Activated CD8-positive, alpha-beta T cell treated with anti-CD3 and anti-CD28 coated beads for 36 hours (primary cell): Measurements from ENCODE around the gene AP1B1. TPM values are rescaled to one million over a fixed set of nuclear protein-coding genes. Genes with fewer than 3 reads are reported as not detected.

Experiments used
- ATAC-seq: fragments of 200-7000 bp; cut with Tn5 transposase; one replicate; pipeline ENCODE4 v1.10.0; 2021; ENCODE audit warnings: mild to moderate bottlenecking, moderate library complexity
- CTCF ChIA-PET: fragments of 350-600 bp; sonication (Branson Sonifier 250); formaldehyde crosslinking; loops from one replicate; lab custom pipeline; 2021; ENCODE audit warnings: antibody characterized with exemption; lab: Charles Lee
- POLR2A ChIA-PET: fragments of 350-600 bp; sonication (Branson Sonifier 250); formaldehyde crosslinking; loops from one replicate; lab custom pipeline; 2021; ENCODE audit warnings: antibody characterized with exemption; lab: Charles Lee
- DNase-seq: peaks from one replicate; pipeline ENCODE4 v3.0.0-alpha.2; 2020
- H3K27ac Mint-ChIP-seq: one replicate; pipeline ENCODE4 v1.8.0; 2021; ENCODE audit warnings: mild to moderate bottlenecking, mixed read lengths
- H3K27me3 Mint-ChIP-seq: one replicate; pipeline ENCODE4 v1.8.0; 2021; ENCODE audit warnings: mixed read lengths
- H3K36me3 Mint-ChIP-seq: one replicate; pipeline ENCODE4 v1.8.0; 2021; ENCODE audit warnings: low read depth, mixed read lengths
- H3K4me1 Mint-ChIP-seq: one replicate; pipeline ENCODE4 v1.8.0; 2021; ENCODE audit warnings: low read depth, mixed read lengths
- H3K4me3 Mint-ChIP-seq: one replicate; pipeline ENCODE4 v1.8.0; 2021; ENCODE audit warnings: mild to moderate bottlenecking, moderate library complexity, mixed read lengths
- H3K9me3 Mint-ChIP-seq: one replicate; pipeline ENCODE4 v1.8.0; 2021; ENCODE audit warnings: mixed read lengths
- CTCF ChIP-seq: fragments of 200-600 bp; IDR thresholded peaks from one replicate; pipeline ENCODE4 v1.8.0; 2022; ENCODE audit warnings: antibody characterized with exemption, mild to moderate bottlenecking
- intact Hi-C: fragments of 100-400 bp; cut with micrococcal nuclease; formaldehyde crosslinking; loops from one replicate; pipeline ENCODE4 v1.10.0; 2022
- total RNA-seq, 2 experiments: library from RNA; stranded (reverse); gene quantifications; one replicate each; pipeline ENCODE4 v1.2.3, GENCODE V29; 2021

Gene AP1B1
- total RNA-seq, 2 experiments from 2014 or later = 57.5 to 59.0 TPM

DNA sequence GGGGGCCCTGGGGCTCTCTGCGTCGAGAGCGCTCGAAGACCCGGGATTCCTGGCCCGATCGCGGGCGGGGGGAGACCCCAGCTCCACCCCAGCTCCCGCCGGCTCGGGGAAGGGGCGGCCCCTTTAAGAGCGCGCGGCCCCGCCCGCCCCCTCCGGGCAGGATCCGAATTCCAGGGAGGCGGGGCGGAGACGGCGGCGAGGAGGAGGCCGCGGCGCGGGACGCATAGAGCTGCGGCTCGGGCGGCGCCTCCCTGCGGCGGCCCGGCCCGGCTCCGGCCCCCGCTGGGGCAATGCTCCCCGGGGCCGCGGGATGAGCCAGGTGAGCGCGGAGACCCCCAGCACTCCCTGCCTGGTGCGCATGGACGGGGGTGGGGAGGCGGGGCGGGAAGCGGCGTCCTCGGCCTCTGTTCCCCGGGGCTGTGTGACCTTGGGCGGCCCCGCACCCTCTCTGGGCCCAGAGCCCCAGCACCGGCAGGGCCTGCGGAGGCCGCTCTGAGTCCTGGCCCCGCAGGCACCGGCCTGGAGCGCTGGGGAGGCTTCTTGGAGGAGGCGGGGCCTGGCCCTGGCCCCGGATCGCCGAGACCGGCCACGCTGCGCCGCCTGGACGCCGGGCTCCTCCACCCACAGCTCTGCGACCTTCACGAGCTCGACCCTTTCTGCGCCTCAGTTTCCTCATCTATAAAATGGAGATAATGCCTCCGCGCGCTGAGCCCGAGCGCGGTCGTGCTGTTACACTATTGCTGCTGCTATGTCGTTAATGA, 81.4 kb downstream of the AP1B1 start:
- POLR2A ChIA-PET = interaction anchor here (0.6 to 2.2 kb wide), 4 partner anchors 9 to 37 kb away, joined by 3 to 7 read pairs (median 4); no protein-coding TSS in a partner anchor
- DNase-seq (peak; percentile 42), ATAC-seq (peak; percentile 15)
- Mint-ChIP-seq H3K4me1 (peaks cover 29% of the 10 kb centered on the region), H3K4me3 (peak overlapping the region; percentile 65), H3K36me3 (no peaks in the 10 kb centered on the region), H3K27ac (no peak overlapping the region), H3K9me3 (no peaks in the 10 kb centered on the region), H3K27me3 (peaks cover 26% of the 10 kb centered on the region)
- intact Hi-C loops = no loop called here
- TF ChIP-seq CTCF = no peak
- CTCF ChIA-PET = interaction anchor here (1.2 to 1.6 kb wide), 4 partner anchors 10 to 28 kb away, joined by 3 to 6 read pairs (median 4); no protein-coding TSS in a partner anchor

DNA sequence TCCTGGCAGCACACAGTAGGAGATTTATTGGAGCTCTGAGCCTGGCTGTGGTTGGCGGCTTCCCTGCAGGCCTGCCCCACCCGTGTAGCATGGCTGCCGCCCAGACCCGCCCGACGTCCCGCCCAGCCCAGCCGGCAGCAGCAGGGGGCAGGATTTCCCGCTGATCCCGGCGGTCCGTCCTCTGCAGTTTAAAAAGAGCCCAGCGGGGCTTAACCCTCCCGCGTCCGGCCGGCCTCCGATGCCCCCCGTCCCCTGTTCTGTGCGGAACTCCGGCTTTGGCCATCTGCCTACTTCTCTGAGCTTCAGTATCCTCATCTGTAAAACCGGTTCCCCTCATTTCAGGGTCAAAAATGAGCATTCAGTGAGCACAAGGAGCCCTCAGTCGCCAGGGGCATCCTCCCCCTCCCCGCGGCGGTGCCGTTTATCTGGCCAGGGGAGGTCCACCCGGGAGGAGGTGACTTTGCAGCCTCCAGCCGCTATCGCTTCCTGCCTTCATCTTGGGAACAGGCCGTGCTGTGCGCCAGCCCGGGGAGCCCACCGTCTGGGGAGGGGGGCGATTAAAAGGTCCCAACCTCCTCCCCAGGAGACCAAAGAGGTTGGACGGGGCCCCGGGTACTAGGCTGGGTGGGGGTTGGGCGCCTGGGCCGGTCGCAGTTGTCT, 82.1 kb downstream of the AP1B1 start, which contains the start of gene GAS2L1:
Gene GAS2L1 (plus strand): TSS at position 476 of the 660 bp plus-strand sequence. CDS start 1,456 bp downstream, outside the sequence.
- Mint-ChIP-seq H3K27ac (no peak within 1 kb of the TSS), H3K9me3 (no peaks in the 10 kb centered on the region), H3K4me3 (peak within 1 kb of the TSS; percentile 65), H3K4me1 (peaks cover 29% of the 10 kb centered on the region), H3K36me3 (no peaks in the 10 kb centered on the region), H3K27me3 (peaks cover 25% of the 10 kb centered on the region)
- TF ChIP-seq CTCF = peak; percentile 60
- DNase-seq = peak; percentile 64
- peak; percentile 63 for ATAC-seq
- intact Hi-C loops = no loop called here
- POLR2A ChIA-PET = interaction anchor here (0.6 to 2.2 kb wide), 5 partner anchors 9 to 36 kb away, joined by 3 to 7 read pairs (median 3); no protein-coding TSS in a partner anchor
- CTCF ChIA-PET = interaction anchor here (0.6 to 1.6 kb wide), 6 partner anchors 11 to 27 kb away, joined by 3 to 6 read pairs (median 4); no protein-coding TSS in a partner anchor

DNA sequence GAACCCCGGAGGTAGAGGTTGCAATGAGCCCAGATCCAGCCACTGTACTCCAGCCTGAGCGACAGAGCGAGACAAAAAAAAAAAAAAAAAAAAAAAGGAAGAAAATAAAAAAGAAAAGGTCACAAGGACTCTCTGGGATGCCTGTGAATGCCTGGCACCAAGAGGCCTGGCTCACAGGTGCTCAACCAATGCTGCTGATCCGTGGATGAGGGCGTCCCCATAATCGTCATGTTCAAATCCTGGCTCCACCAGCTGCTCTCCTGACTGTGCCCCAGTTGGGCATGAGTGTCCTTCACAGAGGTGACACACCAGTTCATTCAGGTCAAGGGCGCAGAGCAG, 82.6 kb downstream of the AP1B1 start:
- TF ChIP-seq CTCF = no peak
- Mint-ChIP-seq H3K4me3 (peak overlapping the region; percentile 65), H3K27ac (no peak overlapping the region), H3K27me3 (peaks cover 23% of the 10 kb centered on the region), H3K36me3 (peaks cover 4% of the 10 kb centered on the region), H3K9me3 (no peaks in the 10 kb centered on the region), H3K4me1 (peaks cover 24% of the 10 kb centered on the region)
- intact Hi-C loops = no loop called here
- ATAC-seq (no peak), DNase-seq (no peak)
- POLR2A ChIA-PET = interaction anchor here (0.6 to 2.5 kb wide), 3 partner anchors 12 to 33 kb away, joined by 3 to 9 read pairs (median 7); no protein-coding TSS in a partner anchor
- CTCF ChIA-PET = interaction anchor here (0.6 to 1.6 kb wide), 4 partner anchors 16 to 27 kb away, joined by 3 to 5 read pairs (median 4); no protein-coding TSS in a partner anchor

GRCh38 chr22:29302681-29303465, 85.5 kb downstream of the AP1B1 start:
- H3K27ac Mint-ChIP-seq = no peak overlapping the region
- peaks cover 15% of the 10 kb centered on the region for H3K4me1 Mint-ChIP-seq
- no peaks in the 10 kb centered on the region for H3K9me3 Mint-ChIP-seq
- H3K27me3 Mint-ChIP-seq = peaks cover 23% of the 10 kb centered on the region
- ChIA-PET POLR2A (interaction anchor here (0.7 to 6.1 kb wide), 9 partner anchors 8 to 225 kb away, joined by 3 to 29 read pairs (median 4); partner anchors contain the start of genes EWSR1 and RHBDD3), CTCF (interaction anchor here (1.2 to 4.7 kb wide), 3 partner anchors 11 to 30 kb away, joined by 3 to 25 read pairs (median 4); no protein-coding TSS in a partner anchor)
- peaks cover 23% of the 10 kb centered on the region for H3K36me3 Mint-ChIP-seq
- no peak for ATAC-seq
- no peak overlapping the region for H3K4me3 Mint-ChIP-seq
- no peak for DNase-seq
- intact Hi-C loops = no loop called here
- no peak for TF ChIP-seq CTCF
